ENCODE data around the gene ZNF462. TPM values are rescaled to one million over a fixed set of nuclear protein-coding genes. Genes with fewer than 3 reads are reported as not detected.
A peak's percentile ranks its signal among the peaks of the same experiment; 100 is the strongest.
"Not testable (repeated sequence)": the region's sequence is repeated elsewhere in the genome, so short reads cannot be mapped to it uniquely, and the experiment has no call there.

Gene ZNF462
- total RNA-seq, 2 donors from 2014 or later: 33.4 to 41.6 TPM

GRCh38 chr9:106883626-106884190, 20.7 kb downstream of the ZNF462 start:
- DNase-seq: no peak
- intact Hi-C loops (cut with DNase I, micrococcal nuclease): no loop called here
- ATAC-seq: peak; percentile 30

GRCh38 chr9:106885451-106885850, 22.5 kb downstream of the ZNF462 start:
- ATAC-seq (peak; percentile 34), DNase-seq (no peak)
- intact Hi-C loops (cut with DNase I, micrococcal nuclease): no loop called here

DNA sequence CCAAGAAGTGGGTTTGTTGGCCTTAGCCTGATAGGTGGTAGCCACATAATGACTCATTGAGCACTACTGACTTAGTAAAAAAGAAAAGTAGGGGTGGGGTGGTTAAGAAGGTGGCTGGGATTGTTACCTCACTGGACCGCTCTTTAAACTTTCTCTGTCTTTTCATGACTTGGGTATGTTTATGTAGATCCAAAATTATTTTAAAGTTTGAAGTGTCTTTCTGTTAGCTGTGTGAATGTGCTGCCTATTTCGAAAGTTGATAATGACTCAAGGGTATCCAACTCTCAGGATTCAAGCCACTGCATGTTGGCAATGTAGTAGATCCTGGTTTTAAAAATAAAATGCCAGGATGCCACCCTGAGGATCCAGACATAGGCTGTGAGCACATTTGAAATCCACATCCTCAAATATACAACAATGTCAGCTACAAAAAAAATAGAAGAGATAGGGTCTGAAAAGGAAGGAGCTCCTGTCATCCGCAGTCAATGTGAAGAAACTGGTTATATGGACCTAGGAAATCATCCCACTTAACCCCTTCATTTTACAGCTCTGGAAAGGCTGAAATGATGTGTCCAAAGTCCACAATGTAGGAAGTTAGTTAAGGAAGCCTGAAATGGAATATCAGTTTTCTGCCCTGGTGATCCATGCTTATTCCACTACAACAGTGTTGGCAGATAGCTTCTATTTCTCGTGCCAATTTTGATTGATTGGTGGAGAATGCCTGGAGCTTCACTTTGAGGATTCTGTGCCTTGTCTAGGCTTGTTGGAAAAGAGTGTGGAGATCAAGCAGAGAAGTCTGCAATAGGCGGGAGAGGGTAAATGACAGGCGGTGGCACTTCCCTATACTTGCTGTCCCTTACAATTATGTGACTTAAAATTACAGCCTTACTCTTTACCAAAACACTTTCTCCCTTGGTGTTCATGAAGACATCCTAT, 23.4 kb downstream of the ZNF462 start:
- intact Hi-C loops (cut with DNase I, micrococcal nuclease): no loop called here
- ATAC-seq: peak; percentile 82
- DNase-seq: no peak

DNA sequence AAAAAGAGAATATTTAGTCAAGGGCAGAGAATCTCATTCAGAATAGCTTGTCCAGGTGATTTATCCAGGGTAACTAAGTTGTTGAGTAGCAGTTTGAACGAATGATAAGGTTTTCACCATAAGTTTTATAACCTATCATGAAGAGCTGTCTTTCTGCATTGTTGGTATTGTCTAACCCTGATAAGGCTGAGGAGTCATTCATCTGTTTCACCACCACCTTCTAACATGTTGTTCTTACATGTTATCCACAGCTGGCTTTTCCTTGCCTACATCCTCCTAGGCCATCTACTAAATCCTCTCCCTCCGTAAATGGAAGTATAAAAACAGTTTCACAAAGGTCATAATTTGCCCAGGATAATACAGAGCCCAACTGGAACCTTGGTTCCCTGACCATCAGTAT, 24.1 kb downstream of the ZNF462 start:
- intact Hi-C loops (cut with DNase I, micrococcal nuclease): no loop called here
- ATAC-seq (peak; percentile 25), DNase-seq (no peak)

GRCh38 chr9:106889061-106889590, 26.2 kb downstream of the ZNF462 start:
- DNase-seq (no peak), ATAC-seq (no peak)
- intact Hi-C loops (cut with DNase I, micrococcal nuclease): no loop called here

GRCh38 chr9:106890608-106891007, 27.6 kb downstream of the ZNF462 start:
- intact Hi-C loops (cut with DNase I, micrococcal nuclease): no loop called here
- DNase-seq (no peak), ATAC-seq (no peak)

GRCh38 chr9:106891286-106891685, 28.3 kb downstream of the ZNF462 start:
- intact Hi-C loops (cut with DNase I, micrococcal nuclease): no loop called here
- no peak for DNase-seq

DNA sequence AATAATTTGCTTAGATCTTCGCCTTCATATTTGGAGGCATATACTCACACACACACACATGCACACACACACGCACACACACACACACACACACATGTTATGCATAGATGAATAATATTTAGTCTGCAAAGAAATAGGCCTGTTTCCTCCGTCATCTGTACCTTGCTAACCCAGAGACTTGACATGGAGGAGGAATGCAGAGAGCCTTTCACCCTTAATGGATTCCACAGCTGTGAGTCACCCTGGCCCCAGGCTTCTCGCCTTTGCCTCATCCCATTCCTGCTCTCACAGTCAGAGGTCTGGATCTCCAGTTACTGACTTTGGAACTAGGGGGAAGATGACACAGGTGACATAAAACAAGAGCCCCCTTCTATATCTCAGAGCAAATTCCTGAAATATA, 29.7 kb downstream of the ZNF462 start:
- DNase-seq: no peak
- intact Hi-C loops (cut with DNase I, micrococcal nuclease): no loop called here
- ATAC-seq: peak; percentile 62

More at GRCh38 chr9:106891286-106891685, 28.3 kb downstream of the ZNF462 start:
- ATAC-seq: no peak

DNA sequence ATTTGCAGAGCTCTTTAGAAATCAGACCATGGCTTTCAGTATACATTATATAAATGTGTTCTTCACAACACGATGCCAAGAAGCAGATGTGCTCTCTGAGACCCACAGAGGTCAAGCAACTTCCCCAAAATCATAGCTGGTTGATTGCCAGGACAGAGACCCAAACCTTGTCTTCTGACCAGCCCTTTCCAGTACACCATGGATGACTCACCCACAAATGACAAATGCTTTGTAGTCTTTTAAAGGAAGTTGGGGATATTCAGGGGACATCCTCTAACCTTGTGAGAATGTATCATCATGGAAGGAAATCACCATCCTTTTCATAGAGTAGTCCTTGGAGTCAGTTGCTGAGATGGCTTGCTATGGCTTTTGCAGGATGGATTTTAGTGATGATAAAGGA, 30.1 kb downstream of the ZNF462 start:
- DNase-seq (no peak), ATAC-seq (peak; percentile 23)
- intact Hi-C loops (cut with DNase I, micrococcal nuclease): no loop called here

DNA sequence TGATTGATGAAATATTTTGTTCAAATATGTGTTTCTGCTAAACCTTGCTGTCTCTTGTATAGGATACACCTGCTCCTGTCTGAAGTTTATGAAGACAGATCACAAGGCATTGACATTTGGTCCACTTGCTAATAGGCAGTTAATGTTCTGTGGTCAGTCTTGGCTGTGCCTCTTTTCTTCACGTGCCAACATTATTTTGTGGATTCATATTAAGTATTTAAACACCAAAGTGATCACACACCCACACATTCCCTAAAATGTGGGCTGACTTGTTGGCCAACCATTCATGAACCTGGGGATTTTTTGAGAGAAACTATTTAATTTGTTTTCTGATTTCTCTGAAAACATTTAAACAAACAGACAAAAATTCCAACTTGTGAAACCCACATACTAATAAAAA, 33.7 kb downstream of the ZNF462 start:
- intact Hi-C loops (cut with DNase I, micrococcal nuclease): no loop called here
- DNase-seq (no peak), ATAC-seq (no peak)

DNA sequence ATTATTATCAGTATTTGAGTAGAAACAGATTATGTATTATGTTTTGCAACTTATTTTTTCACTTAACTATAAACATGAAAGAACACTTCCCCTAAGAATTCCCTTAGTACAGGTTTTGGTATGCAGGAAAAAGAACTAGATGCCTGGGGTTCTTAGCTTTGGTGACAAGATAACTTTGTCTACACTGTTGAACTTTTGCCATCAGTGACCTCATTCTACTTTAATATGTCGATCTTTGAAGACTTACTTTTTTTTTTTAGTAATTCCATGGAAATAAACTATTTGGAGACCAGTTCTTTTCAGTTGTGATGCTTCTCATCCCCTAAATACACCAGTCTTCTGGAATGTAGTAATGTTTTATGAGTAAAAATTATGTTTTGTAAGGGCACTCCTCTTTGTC, 34.3 kb downstream of the ZNF462 start:
- intact Hi-C loops (cut with DNase I, micrococcal nuclease): no loop called here
- ATAC-seq: no peak
- no peak for DNase-seq

DNA sequence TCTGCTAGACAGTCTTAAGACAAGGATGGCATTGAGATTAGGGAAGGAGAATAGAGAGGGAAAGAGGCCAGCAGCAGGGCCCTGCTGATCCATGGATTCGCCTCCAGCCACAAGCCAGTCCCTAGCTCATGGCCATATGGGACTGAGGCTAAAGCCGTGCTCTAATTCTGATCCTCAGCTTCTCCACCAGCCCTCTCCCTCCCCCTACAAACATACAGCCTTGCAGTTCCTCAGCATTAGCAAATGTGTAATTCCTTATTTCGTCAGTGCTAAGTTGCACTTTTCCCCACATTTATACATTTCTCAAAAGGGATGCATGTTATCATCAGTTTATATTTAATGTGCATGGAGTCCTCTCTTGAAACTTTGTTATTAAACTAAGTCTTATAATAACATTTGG, 34.8 kb downstream of the ZNF462 start:
- intact Hi-C loops (cut with DNase I, micrococcal nuclease): no loop called here
- ATAC-seq: no peak
- no peak for DNase-seq

DNA sequence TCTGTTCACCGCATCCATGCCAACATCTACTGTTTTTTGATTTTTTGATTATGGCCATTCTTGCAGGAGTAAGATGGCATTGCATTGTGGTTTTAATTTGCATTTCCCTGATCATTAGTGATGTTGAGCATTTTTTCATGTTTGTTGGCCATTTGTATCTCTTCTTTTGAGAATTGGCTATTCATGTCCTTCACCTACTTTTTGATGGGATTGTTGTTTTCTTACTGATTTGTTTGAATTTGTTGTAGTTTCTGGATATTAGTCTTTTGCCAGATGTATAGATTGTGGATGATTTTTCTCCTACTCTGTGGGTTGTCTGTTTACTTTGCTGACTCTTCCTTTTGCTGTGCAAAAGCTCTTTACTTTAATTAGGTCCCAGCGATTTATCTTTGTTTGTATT, 37.6 kb downstream of the ZNF462 start:
- intact Hi-C loops (cut with DNase I, micrococcal nuclease); ATAC-seq: not testable (repeated sequence)

DNA sequence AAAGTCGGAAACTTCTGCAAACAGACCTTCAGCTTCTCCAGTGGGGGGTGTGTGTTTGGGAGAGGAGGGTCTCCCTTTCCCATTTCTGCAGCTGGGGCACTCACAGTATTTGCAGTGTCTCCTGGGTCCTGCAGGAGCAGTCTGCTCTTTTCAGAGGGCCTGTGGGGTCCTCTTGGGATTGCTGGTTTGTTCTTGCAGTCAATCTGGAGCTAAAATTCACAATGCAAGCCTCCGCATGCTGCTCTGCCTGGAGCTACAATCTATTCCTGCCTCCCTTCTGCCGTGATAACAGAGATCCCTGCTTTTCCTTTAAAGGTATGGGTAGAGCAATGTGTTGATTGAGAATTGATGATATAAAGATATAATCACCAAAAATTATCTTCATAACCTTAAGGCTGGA, 43.2 kb downstream of the ZNF462 start:
- intact Hi-C loops (cut with DNase I, micrococcal nuclease): no loop called here
- no peak for DNase-seq

More for the DNA sequence above, 37.6 kb downstream of the ZNF462 start:
- not testable (repeated sequence) for DNase-seq

DNA sequence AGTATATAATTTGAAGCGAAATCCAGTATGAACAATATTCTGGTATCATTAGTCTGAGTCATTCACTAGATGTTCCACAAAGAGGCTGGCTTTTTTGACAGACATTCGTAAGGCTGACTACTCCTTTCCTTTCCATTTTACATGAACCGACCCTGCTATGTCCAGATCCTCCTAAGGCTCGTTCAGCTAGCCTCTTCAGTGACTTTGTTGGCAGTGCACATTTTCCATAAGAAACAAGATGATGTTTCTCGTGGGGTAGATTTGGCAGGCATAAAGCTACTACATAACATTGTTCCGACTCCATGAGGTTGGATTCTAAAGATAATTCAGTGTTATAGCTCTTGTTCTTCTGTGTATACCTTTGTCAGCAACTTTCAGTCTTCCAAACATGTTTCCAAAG, 49.0 kb downstream of the ZNF462 start:
- ATAC-seq (no peak), DNase-seq (no peak)
- intact Hi-C loops (cut with DNase I, micrococcal nuclease): no loop called here

More for the DNA sequence above, 43.2 kb downstream of the ZNF462 start:
- ATAC-seq: no peak

- DNase-seq (no peak), ATAC-seq (no peak)
- intact Hi-C loops (cut with DNase I, micrococcal nuclease): no loop called here
These were observed 50.3 kb downstream of the ZNF462 start for GRCh38 chr9:106913276-106913675.

GRCh38 chr9:106915851-106916250, 52.9 kb downstream of the ZNF462 start:
- intact Hi-C loops (cut with DNase I, micrococcal nuclease): no loop called here
- no peak for ATAC-seq
- no peak for DNase-seq

DNA sequence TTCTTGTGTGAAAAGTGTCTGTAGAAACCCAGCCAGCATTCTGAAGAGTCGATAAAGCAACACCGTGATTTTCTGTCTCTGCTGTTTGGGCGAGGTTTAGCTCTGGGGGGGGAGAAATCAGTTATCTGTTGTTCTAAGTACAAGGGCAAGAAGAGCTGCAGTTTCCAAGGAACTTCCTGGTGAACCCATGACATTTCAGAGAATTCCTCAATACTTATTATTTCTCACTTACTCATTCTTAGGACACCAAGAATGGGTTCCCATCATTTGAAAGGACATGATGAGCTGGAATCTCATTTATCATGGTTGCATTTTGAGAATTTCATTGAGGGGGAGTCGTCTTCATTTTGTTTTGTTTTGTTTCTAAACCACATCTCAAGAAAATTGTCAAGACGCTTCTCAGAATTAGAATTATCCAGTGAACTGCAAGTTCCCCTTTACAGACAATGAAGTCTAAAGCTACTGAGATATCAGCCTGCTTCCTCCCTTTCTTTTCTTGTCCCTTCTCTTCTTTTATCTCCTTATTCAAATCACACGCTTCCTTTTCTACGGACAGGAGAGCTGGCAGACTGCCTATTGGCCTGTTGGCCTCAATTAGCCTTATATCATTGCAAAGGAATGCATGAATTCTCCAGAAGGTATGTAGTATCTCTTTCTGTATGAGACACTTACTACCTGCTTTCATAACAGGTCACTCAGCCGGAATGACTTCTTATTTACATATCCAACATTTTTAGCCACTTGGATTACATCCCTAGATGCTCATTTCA, 53.7 kb downstream of the ZNF462 start:
- ATAC-seq: peak; percentile 66
- intact Hi-C loops (cut with DNase I, micrococcal nuclease): no loop called here
- peak; percentile 66 to 80 for DNase-seq

DNA sequence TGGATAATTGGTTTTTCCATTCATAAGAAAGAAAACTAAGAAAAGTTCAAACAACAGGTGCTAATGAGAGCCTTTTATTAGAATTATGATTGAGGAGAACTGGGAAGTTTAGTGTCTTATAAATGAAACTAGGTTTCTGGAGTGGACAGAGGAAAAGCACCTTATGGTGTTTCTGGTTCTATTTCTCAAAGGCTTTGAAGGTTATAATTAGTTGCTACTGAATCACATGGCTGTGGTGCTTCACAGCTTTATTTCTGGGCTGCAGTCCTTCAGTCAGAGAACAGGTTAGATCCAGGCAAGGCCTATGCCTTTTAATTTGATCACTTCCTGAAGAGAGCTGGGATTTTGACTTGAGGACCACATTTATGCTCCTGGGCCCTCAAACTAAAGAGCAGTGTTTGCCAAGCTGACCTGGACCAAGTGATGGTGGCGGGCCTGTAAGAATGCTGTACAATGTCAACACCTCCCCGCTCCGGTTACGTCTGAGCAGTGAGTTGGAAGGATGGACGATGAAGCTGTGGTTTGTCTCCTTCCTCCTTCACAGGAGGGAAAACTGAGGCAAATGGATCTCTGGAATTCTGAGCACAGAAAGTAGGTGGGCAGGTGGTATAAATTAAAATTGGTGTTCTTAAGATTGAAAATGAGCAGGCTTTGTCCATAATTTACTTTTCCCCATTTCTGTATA, 56.0 kb downstream of the ZNF462 start:
- ATAC-seq (no peak), DNase-seq (no peak)
- intact Hi-C loops (cut with DNase I, micrococcal nuclease): no loop called here

All from left colon (tissue), 2 donors.